TTC549 (cell line): ENCODE measurements around the gene MYH15.

ENCODE experiments used
- FAIRE-seq: peaks from 2 replicates; lab custom pipeline; 2012; peaks lifted over from hg19 to GRCh38; lab: Jason Lieb, UNC

Gene MYH15

DNA sequence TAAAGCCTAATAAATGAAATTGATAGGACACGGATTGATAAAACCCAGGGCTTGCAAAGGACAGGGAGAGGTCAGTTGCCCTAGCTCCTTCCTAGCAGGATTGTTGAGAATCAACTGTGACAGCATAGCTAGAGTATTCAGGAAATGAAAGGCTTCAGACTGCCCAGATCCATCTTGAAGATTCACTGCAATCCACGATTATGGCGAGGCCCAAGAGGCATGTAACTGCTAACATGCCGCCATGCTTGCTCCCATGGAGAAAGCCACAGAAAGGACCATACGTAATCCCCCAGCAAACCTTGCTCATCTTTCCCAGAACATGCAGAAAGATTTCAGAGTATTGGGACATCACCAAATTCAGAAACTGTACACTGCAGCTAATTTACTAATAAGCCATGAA is 41.3 kb downstream of the MYH15 start:
- no peak for FAIRE-seq

DNA sequence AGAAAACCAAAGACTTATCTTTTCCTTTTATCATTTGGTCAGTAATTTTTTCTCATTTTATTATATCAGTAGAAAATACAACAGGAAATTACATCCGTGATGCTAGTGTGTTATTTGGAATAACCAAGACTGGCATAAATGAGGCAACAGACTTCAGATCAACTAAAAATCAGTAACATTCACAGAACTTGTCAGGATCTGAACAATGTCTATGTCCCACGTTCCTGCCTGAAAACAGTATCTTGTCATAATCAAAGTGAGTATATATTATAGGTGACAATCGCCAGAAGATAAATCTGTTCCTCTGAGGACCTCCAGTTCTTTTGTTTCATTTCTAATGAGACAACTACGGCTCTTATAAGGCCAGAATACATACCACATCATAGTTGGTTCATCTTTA is 41.8 kb downstream of the MYH15 start:
- FAIRE-seq = no peak

DNA sequence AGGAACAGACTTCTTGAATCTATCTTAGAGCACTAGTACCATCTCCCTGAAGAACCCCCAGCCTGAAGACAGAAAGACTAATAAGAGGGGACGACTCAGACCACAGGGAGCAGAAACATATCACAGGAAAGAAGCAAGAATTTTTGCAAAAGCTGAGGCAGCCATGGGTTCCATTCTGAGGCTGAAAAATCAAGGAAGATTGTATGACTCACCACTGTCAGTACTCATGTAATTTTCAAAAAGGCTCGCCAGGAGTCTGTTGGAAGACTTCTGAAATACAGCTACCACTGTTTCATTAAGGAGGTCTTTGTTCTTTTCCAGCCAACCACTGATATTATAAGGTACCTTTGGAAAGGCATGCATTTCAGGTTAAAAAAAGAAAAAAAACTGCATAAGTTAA is 47.5 kb downstream of the MYH15 start:
- FAIRE-seq = no peak

DNA sequence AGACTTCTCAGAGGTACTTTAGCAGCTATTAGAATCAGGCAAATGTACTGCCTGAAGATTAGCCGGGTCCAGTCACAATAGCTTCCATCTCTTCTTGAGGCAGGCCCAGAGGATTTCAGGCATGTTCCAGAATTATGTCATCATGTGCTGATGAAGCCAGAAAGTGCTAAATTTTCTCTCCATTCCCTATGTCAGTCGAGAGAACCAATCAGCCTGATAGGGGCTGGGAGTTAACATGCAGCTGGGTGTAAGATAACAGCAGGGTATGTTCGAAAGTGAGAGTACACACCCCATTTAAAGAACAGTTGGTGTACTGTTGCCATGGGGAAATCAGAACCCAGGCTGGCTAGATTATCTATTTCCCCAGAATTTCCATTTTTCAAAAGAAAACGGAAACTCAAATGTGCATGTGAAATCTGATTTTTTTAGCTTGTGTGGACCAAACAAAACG is 48.7 kb downstream of the MYH15 start:
- FAIRE-seq = no peak

DNA sequence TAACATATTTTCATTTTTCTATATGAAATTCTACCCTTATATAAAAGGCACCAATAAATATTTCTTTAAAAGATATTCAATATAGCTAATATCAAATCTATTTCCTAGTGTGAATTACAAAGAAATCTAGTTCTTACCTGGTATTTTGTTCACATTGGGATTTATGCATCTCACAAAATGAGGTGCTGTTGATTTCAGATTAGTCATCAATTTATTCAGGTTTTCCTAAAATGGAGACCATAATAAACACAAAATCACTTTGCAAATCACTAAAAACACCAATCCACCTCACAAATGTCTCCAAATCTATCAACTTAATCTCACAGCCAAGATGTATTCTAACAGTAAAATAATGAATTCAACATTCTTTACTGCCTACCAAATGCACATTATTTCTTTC is 51.2 kb downstream of the MYH15 start:
- FAIRE-seq = no peak

DNA sequence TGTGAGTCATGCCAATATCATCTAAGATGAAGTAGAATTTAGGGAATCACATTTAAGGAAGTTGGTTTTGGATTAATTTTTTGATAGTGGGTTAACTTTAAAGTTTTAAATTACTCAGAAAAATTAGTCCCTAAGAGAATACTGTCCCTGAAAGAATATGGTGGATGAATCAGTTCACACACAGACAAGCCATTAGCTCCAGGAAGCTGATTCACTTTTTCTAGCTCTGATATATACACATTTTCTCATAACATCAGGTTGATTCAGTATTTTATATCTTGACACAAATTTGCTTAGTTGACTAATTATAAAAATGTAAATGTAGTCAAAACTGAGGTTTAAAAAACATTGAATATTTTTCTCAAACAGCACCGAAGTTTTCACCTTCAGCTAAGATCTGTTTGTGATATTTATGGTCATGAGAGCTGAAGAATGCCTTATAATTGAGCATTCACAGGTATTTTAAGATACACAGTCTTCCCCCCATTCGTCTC is 55.1 kb downstream of the MYH15 start:
- FAIRE-seq = no peak

DNA sequence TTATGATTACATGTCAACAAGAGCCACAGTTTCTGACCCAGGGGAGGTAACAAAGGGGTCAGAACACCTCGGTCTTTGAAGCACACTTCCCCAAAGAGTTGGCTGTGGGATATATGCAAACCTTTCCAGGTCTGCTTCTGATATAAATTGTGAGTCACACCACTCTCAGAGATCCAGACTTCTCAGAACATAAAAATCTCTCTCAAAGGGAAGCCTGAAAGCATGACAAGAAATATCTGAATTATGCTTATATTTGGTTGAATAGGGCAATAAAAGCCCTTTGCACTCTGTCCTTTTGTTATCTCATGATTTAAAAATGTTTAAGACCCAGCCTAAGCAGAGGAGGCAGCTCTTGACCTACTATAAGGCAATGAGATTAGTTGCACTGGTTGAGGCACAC is 56.8 kb downstream of the MYH15 start:
- no peak for FAIRE-seq

DNA sequence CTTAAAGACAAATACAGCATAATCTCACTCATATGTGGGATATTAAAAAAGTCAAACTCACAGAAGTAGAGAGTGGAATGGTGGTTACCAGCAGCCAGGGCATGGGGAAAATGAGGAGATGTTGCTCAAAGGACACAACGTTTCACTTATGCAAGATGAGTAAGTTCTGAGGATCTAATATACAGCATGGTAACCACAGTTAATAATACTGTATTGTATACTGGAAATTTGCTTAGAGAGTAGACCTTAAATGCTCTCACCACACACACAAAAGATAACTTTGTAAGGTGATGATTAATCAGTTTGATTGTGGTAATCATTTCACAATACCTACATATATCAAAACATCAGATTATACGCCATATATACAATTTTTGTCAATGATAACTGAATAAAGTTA is 60.0 kb downstream of the MYH15 start:
- no peak for FAIRE-seq

DNA sequence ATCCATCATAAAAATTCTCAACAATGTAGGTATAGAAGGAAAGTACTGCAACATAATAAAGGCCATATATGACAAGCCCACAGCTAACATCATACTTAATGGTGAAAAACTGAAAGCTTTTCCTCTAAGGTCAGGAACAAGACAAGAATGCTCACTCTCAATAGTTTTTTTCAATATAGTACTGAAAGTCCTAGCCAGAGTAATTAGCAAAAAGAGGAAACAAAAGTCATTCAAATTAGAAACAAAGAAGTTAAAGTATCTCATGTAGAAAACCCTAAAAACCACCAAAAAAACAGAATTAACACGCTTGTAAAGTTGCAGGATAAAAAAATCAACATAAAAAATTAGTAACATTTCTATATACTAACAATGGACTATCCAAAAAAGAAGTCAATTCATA is 61.8 kb downstream of the MYH15 start:
- FAIRE-seq = no peak

DNA sequence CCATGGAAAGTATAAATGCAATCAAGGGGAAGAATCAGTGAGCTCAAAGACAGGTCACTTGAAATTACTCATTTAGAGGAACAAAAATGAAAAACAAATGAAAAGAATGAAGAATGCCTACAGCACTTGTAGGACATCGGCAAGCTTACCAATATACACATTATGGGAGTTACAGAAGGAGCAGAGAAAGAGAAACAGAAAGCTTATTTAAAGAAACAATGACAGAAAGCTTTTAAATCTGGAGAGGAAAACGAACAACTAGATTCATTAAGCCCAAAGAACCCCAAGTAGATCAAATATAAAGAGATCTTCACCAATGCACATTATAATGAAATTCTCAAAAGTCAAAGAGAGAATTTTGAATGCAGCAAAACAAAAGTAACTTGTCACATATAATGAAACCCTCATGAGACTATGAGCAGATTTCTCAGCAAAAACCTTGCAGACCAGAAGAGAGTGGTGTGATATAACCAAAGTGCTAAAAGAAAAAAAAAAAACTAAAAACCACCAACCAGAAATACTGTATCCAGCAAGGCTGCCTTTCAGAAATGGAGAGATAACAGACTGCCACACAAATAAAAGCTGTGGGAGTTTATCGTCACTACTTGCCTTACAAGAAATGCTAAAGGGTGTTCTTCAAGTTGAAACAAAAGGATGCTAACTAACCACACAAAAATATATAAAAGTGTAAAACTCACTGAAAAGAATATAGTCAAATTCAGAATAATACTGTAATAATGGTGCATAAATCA is 63.1 kb downstream of the MYH15 start:
- FAIRE-seq = no peak

DNA sequence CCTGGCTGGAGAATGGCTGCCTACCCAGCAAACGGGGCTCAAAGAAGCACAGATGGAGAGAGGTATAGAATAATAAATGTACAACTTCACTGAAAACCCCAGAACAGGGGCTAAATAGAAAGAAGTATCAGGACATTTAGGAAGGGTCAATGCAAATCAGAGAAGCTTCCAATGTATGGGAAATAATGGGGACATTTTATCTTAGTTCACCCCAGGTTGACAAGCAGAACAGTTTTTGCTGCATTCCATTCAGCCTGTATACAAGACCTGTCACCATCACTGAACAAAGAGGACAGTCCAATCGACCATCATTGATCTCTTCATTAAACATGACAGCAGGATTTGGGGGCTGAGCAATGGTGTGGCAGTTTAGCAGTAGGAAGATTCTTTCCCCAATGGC is 68.1 kb downstream of the MYH15 start:
- no peak for FAIRE-seq

DNA sequence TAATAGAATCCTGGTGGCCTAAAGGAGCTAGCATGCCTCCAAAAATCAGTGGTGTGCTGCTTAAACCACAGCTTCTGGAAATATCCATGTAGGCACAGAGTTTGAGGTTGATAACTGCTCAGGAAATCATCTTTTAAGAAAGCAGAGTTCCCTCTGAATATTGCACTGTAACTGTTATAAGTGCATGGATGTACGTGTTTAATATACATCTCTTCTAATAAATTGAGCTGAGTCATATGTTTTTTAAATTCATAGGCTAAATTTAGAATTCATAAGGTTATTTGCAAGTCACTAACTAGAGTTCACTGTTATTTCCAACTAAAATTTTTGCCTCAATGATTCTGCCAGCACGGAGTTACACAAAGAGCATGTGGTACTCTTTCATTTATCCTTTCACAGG is 68.9 kb downstream of the MYH15 start:
- FAIRE-seq = no peak

DNA sequence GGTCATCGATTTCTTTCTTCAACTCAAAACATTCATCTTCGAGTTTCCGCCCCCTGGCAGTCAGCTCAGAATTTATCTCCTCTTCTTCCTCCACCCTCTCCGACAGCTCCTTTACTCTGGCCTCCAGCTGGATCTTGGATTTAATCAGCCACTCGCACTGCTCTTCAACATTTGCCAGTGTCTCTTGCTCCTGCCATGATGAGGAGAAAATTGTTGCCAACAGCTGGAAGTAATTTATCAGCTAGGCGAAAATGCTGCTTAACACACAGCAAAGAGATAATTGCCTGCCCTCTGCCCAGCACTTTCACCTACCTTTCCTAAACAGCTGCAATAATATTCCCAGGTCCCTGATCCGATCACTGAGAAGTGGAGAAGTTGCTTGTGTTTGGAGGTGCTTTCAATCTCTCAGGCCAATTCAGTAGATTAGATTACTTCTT is 69.3 kb downstream of the MYH15 start:
- FAIRE-seq = no peak

DNA sequence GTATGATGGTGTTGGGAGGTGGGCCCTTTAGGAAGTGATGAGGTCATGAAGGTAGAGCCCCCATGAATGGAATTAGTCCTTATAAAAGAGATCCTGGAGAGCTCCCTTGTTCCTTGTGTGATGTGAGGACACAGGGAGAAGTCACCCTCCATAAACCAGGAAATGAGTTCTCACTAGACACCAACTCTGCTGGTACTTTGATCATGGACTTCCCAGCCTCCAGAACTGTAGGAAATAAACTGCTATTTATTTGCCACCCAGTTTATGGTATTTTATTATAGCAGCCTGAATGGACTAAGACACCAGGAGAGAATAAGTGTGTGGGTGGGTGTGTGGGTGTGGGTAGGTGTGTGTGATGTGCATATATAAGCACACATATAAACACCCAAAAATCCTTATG is 71.9 kb downstream of the MYH15 start:
- no peak for FAIRE-seq

DNA sequence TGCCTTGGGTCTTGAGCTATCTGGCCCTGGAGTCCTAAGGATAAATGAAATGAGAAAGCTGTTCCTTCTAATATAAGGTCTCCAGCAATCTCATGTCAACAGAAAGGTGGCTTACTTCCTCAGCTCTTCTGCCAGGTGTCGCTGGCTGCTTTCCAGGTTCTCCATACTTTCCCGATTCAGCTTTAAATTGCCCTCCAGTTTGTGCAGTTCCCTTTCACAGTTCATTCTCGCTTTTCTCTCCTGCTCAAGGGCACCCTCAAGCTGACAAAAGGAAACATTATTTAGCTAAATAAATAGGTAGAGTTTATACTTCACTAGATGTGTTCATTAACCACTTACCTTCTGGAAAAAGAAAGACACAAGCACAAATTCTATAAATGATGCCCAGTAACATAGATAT is 73.0 kb downstream of the MYH15 start:
- FAIRE-seq = no peak

DNA sequence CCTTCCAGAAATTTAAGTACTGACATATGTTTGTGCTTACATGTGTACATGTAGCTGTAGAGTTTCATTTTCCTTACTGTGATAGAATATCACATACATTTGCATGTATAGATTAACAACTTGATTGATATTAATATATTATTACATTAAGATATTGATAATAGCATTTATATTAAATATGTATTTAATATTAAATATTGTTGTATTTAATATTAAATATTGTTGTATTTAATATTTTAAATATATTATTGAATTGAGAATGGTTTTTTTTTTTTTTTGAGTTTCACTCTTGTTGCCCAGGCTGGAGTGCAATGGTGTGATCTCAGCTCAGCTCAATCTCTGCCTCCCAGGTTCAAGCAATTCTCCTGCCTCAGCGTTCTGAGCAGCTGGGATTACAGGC is 76.5 kb downstream of the MYH15 start:
- FAIRE-seq = no peak

DNA sequence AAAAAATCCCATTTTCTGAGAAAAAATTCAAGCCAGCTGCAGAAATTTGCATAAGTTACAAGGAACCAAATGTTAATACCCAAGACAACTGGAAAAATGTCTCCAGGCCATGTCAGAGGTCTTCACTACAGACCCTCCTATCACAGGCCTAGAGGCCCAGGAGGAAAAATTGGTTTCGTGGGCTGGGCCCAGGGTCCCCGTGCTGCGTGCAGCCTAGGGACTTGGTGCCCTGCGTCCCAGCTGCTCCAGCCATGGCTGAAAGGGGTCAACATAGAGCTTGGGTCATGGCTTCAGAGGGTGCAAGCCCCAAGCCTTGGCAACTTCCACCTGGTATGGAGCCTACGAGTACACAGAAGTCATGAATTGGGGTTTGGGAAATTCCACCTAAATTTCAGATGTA is 78.0 kb downstream of the MYH15 start:
- no peak for FAIRE-seq

DNA sequence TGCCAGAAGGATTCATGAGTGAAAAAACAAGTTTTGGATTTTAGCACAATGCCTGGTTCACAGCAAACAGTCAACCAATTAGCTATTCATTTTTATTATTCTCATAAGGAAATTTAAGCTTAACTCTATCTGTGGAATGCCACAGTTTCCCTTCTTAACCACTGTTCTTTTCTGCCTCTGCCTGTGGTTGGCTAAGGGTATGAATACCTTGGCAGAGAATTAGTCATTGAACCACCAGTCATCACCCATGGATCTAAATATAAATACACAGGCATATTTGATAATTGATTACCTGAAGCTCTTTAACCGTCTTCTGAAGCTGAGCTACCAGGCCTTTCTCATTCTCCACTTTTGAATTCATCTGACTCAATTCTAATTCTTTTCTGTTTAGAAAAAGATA is 79.9 kb downstream of the MYH15 start:
- no peak for FAIRE-seq

DNA sequence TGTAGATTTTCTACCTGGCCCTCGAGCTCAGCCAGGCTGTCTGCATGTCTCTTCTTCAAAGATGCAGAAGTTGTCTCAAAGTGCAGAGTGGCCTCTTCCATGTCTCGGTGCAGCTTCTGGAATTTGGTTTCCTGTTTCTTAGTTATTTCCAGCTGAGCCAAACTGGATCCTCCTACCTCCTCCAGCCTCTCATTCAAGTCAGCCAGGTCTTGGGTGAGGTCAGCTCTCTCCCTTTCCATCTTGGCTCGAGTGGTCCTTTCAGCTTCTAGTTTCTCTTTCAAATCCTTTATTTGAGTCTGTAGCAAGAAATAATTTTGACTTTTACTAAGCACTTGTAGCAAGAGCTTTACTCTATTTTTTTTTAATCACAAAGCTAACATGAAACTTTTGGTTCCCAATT is 81.8 kb downstream of the MYH15 start:
- no peak for FAIRE-seq

DNA sequence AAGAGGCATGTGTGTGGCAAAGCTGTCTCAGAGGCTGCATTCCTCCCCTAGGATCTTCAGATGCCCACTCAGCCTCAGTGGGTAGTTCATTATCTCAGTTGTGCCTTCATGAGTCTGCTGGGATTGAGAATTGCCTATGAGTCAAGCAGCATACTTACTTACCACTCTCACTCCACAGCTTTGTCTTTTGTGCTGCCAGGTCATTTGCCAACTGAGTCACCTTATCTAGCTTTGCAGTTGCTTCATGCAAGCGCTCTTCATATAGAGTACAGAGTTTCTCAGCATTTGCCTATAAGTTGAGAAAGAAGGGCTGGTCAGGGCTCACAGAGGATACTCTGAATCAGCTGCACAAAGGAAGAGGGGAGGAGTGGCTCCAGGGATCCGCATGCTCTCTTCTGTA is 89.5 kb downstream of the MYH15 start:
- FAIRE-seq = no peak

DNA sequence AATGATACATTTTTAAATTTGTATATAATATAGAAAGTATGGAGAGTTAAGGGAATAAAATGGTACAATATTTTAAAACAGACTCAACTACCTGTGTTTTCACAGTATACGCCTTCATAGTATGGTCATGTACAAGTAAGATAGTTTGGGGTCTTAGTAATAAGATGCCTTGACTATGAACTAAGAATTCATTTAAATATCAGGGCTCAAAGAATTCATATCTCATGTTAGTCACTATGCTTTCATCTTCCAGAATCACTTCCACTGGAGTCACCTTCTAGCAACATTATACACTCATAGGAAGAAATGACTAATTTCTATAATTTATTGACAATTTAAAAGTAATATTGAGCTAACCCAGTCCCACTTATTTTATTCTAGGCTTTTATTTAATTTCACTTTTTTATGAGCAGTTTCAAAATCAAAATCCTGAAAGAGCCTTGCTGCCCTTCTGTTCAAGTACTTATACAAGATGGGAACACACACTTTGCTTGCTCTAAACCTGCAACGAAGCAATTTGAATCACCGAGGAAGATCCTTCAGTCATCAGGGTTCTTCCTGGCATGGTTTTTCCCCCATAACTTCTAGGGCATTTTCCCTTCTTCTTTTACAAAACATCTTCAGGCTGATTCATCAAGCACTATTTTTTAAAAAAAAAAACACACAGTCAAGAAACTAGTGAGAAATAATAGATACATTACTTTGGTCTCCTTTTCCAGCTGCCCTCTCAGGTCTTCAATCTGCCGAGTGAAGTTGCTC is 94.1 kb downstream of the MYH15 start:
- no peak for FAIRE-seq

DNA sequence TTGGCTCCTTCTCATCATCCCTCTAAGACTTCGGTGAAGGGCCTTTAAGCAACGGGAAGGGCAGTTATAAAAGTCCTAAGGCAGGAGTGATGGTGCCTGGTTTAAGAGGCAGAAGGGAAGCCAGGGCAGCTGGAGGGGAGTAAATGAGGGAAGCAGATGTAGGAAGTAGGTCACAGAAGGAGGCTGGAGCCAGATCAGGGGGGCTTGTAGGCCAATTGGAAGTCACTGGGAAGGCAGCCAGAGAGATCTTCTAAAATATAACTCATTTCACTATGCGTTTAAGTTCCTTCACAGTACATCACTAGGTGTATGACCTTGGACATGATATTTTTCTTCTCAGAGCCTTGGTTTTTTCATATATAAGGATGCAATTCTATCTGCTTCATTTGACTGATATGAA is 94.7 kb downstream of the MYH15 start:
- no peak for FAIRE-seq

DNA sequence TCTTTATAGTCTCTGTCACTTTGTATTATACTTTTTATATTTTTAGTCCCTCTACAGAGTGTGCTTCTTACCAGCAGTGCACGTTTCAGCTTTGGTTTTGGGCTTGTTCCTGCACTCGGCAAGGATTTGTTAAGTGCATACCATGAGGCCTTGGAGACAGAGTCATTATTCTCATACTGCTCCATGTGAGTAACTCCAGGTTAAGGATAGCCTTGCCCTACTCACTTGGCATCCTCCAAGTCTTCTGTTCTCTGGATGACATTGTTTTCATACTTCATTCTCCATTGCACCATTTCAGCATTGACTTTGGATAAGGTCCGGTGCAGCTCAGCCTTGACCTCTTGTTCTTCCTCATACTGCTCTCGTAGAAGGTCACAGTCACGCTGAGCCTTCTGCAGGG is 96.4 kb downstream of the MYH15 start:
- FAIRE-seq = no peak
